Measurements from ENCODE around the gene SCN4A.

SCN4A gene

DNA sequence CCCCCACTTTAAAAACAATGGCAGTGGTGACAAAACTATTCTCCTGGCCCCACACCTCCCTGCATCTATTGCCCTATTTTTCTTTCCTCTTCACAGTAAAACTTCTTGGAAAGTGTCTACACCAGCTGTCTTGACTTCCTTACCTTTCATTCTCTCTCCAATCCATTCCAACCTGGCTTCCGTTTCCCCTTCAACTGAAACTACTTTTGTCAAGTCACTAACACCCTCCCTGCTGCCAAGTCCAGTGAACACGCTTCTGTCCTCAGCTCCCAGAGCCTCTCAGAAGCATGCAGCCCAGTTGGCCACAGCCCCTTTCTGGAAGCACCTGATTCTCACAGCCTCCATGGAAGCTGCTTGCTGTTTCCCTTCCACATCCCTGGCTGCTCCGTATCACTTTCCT lies 4.0 kb upstream of the SCN4A start:
- Histone ChIP-seq H3K4me2 (ENCODE audit: low read length) (no peak overlapping the region), H3K9me3 (replicated peaks; ENCODE audit: low read length) (no peaks in the 10 kb centered on the region), H3K27me3 (ENCODE audit: control insufficient read depth, insufficient read depth, low read length) (no peaks in the 10 kb centered on the region), H3K4me1 (ENCODE audit: control insufficient read depth, insufficient read depth, low read length) (peaks cover 31% of the 10 kb centered on the region), H3K4me3 (ENCODE audit: low read length) (no peak overlapping the region), H3K36me3 (ENCODE audit: insufficient read depth, low read length) (no peaks in the 10 kb centered on the region), H3K9ac (ENCODE audit: low read depth, low read length) (no peak overlapping the region)

GRCh38 chr17:63975541-63976092 lies 2.9 kb upstream of the SCN4A start:
- Histone ChIP-seq H3K4me3 (ENCODE audit: low read length) (no peak overlapping the region), H3K9me3 (replicated peaks; ENCODE audit: low read length) (no peaks in the 10 kb centered on the region), H3K4me1 (ENCODE audit: control insufficient read depth, insufficient read depth, low read length) (peaks cover 31% of the 10 kb centered on the region), H3K36me3 (ENCODE audit: insufficient read depth, low read length) (no peaks in the 10 kb centered on the region), H3K4me2 (ENCODE audit: low read length) (no peak overlapping the region), H3K9ac (ENCODE audit: low read depth, low read length) (no peak overlapping the region), H3K27me3 (ENCODE audit: control insufficient read depth, insufficient read depth, low read length) (no peaks in the 10 kb centered on the region)

DNA sequence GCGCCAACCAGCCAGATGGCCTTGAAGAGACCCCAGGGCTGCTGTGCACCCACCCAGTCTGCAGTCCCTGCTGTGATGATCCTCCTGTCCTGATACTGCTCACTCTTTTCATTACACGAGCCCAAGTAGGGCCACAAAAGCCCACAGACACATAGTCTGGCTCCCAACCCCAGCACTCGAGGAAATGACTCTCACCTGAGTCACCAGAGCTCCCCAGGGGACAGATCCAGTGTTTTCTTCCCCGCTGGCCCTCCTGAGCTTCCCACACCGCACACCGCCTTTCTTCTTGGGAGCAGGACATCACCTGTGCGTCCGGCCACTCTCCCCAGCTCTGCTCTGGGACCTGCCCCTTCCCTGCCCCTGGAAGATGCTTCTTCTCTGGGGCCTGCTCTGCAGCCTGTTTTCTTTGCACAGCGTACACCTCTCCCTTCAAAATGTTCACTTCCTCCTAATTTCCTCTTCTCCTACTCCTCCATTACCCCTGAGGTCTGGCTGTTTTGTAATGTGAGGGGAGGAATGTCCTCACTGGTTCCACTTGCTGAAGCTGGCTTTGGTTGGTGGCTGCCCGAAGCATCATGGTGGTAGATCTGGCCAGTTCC lies 2.0 kb upstream of the SCN4A start:
- H3K9ac ChIP-seq (ENCODE audit: low read depth, low read length) = no peak overlapping the region
- no peaks in the 10 kb centered on the region for H3K36me3 ChIP-seq (ENCODE audit: insufficient read depth, low read length)
- H3K4me3 ChIP-seq (ENCODE audit: low read length) = peak overlapping the region; percentile 25
- H3K27me3 ChIP-seq (ENCODE audit: control insufficient read depth, insufficient read depth, low read length) = peaks cover 4% of the 10 kb centered on the region
- H3K9me3 ChIP-seq (replicated peaks; ENCODE audit: low read length) = no peaks in the 10 kb centered on the region
- peak overlapping the region; percentile 71 for H3K4me2 ChIP-seq (ENCODE audit: low read length)
- peaks cover 24% of the 10 kb centered on the region for H3K4me1 ChIP-seq (ENCODE audit: control insufficient read depth, insufficient read depth, low read length)

DNA sequence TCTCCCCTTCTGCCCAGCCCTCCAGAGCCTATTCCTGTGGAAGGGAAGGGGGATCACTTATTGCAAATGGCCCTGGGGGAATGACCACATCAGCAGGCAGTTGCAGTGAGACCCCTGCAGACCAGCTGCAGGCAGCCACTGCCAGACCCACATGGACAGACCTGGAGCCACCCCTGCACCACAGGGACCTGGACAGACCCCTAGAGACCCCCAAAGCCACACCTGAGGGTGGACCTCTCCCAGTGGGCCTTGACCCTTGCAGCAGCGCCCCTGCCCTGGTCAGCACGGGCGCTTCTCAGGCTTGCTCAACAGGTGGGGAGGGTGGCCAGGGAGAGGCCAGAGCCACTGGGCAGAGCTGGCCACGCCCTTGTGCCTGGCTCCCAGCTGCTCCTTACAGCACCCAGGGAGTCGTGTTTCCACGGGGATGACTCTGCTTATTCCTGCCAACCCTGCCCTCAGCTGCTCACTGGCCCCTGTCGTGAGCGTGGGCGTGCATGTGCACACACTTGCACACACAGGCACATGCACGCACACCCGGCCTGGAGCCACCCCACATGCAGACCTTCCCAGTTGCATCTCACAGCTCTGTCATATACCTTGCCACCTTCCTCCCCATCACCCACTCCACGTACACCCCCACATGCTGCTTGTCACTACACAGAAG lies 1.3 kb upstream of the SCN4A start:
- H3K4me3 ChIP-seq (ENCODE audit: low read length) = peak overlapping the region; percentile 25
- H3K9me3 ChIP-seq (replicated peaks; ENCODE audit: low read length) = no peaks in the 10 kb centered on the region
- H3K36me3 ChIP-seq (ENCODE audit: insufficient read depth, low read length) = no peaks in the 10 kb centered on the region
- H3K27me3 ChIP-seq (ENCODE audit: control insufficient read depth, insufficient read depth, low read length) = peaks cover 4% of the 10 kb centered on the region
- no peak overlapping the region for H3K9ac ChIP-seq (ENCODE audit: low read depth, low read length)
- H3K4me1 ChIP-seq (ENCODE audit: control insufficient read depth, insufficient read depth, low read length) = peaks cover 24% of the 10 kb centered on the region
- peak overlapping the region; percentile 71 for H3K4me2 ChIP-seq (ENCODE audit: low read length)

- Histone ChIP-seq H3K27me3 (ENCODE audit: control insufficient read depth, insufficient read depth, low read length) (peaks cover 8% of the 10 kb centered on the region), H3K9ac (ENCODE audit: low read depth, low read length) (no peak overlapping the region), H3K4me3 (ENCODE audit: low read length) (no peak overlapping the region), H3K4me1 (ENCODE audit: control insufficient read depth, insufficient read depth, low read length) (peaks cover 24% of the 10 kb centered on the region), H3K36me3 (ENCODE audit: insufficient read depth, low read length) (no peaks in the 10 kb centered on the region), H3K9me3 (replicated peaks; ENCODE audit: low read length) (no peaks in the 10 kb centered on the region), H3K4me2 (ENCODE audit: low read length) (no peak overlapping the region)
These were observed 529 bp upstream of the SCN4A start for GRCh38 chr17:63973247-63973646.

DNA sequence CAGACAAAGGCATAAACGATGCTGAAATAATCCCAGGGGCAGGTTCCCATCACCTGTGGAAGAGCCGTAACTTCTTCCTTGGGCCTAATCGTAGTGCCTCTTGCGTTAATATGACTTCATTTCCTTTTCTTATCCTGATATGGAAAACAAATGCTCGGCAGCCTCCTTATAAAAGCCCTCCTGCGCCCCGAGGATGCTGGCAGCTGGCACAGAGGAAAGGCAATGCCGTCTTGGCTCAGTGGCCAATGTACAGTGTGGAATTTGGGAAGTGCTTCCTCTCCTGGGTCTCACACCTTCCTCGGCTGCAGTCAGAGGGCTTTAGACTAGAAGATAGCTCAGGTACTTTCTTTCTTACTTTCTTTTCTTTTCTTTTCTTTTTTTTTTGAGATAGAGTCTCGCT lies 3.4 kb downstream of the SCN4A start:
- Histone ChIP-seq H3K9me3 (replicated peaks; ENCODE audit: low read length) (no peaks in the 10 kb centered on the region), H3K4me1 (ENCODE audit: control insufficient read depth, insufficient read depth, low read length) (peaks cover 11% of the 10 kb centered on the region), H3K36me3 (ENCODE audit: insufficient read depth, low read length) (no peaks in the 10 kb centered on the region), H3K4me3 (ENCODE audit: low read length) (no peak overlapping the region), H3K4me2 (ENCODE audit: low read length) (no peak overlapping the region), H3K27me3 (ENCODE audit: control insufficient read depth, insufficient read depth, low read length) (peaks cover 13% of the 10 kb centered on the region), H3K9ac (ENCODE audit: low read depth, low read length) (no peak overlapping the region)

GRCh38 chr17:63967953-63968352 lies 4.8 kb downstream of the SCN4A start:
- Histone ChIP-seq H3K27me3 (ENCODE audit: control insufficient read depth, insufficient read depth, low read length) (peaks cover 26% of the 10 kb centered on the region), H3K4me2 (ENCODE audit: low read length) (no peak overlapping the region), H3K4me1 (ENCODE audit: control insufficient read depth, insufficient read depth, low read length) (no peaks in the 10 kb centered on the region), H3K36me3 (ENCODE audit: insufficient read depth, low read length) (no peaks in the 10 kb centered on the region), H3K9ac (ENCODE audit: low read depth, low read length) (no peak overlapping the region), H3K9me3 (replicated peaks; ENCODE audit: low read length) (no peaks in the 10 kb centered on the region), H3K4me3 (ENCODE audit: low read length) (no peak overlapping the region)

DNA sequence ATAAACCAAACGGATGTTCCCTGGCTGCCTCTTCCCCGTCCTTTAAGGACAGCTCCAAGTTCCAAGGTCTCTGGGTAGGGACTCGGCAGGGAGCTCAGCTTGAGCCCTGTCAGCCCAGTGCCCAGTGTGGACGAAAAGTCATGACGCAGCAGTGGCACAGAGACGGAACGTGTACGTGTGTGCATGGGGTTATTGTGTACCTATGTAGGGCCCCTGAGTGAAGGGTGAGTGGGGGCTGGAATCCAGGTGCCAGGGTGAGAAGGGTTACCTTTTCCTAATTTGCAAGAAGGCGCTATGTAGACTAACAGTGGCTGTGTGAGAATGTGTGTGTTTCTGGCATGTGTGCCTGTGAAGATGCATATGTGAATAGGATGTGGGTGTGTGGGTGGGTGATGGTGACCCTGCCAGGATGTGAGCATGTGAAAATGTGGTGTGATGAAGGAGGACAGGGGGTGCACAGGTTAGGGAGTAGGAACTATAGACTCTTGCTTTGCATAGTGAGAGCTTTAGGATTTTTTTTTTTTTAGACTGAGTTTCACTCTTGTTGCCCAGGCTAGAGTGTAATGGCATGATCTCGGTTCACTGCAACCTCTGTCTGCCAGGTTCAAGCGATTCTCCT lies 6.0 kb downstream of the SCN4A start:
- Histone ChIP-seq H3K4me3 (ENCODE audit: low read length) (no peak overlapping the region), H3K9me3 (replicated peaks; ENCODE audit: low read length) (no peaks in the 10 kb centered on the region), H3K4me1 (ENCODE audit: control insufficient read depth, insufficient read depth, low read length) (no peaks in the 10 kb centered on the region), H3K27me3 (ENCODE audit: control insufficient read depth, insufficient read depth, low read length) (peaks cover 29% of the 10 kb centered on the region), H3K4me2 (ENCODE audit: low read length) (no peak overlapping the region), H3K9ac (ENCODE audit: low read depth, low read length) (no peak overlapping the region), H3K36me3 (ENCODE audit: insufficient read depth, low read length) (no peaks in the 10 kb centered on the region)

DNA sequence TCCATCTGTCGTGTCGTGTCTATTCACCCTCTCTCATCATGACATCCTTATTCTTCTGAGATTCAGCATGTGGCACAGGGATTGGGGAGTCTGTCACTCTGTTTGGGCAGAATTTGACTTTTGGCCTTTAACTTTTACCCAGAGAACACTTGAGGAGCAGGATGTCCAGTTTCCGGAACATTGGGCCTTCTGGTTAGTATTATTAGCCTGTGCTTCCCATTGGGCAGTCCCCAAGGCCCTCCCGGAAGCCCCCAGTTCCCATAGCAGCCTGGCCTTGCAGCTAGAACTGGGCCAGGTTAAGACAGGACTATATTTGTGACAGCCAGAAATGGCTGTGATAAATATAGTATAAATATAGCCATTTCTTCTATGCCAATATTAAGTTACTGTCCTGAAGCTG lies 9.6 kb downstream of the SCN4A start:
- Histone ChIP-seq H3K9ac (ENCODE audit: low read depth, low read length) (no peak overlapping the region), H3K27me3 (ENCODE audit: control insufficient read depth, insufficient read depth, low read length) (peaks cover 31% of the 10 kb centered on the region), H3K36me3 (ENCODE audit: insufficient read depth, low read length) (no peaks in the 10 kb centered on the region), H3K4me3 (ENCODE audit: low read length) (no peak overlapping the region), H3K4me2 (ENCODE audit: low read length) (no peak overlapping the region), H3K9me3 (replicated peaks; ENCODE audit: low read length) (no peaks in the 10 kb centered on the region), H3K4me1 (ENCODE audit: control insufficient read depth, insufficient read depth, low read length) (no peaks in the 10 kb centered on the region)

- Histone ChIP-seq H3K9ac (ENCODE audit: low read depth, low read length) (no peak overlapping the region), H3K27me3 (ENCODE audit: control insufficient read depth, insufficient read depth, low read length) (peaks cover 31% of the 10 kb centered on the region), H3K36me3 (ENCODE audit: insufficient read depth, low read length) (no peaks in the 10 kb centered on the region), H3K4me3 (ENCODE audit: low read length) (no peak overlapping the region), H3K9me3 (replicated peaks; ENCODE audit: low read length) (no peaks in the 10 kb centered on the region), H3K4me1 (ENCODE audit: control insufficient read depth, insufficient read depth, low read length) (no peaks in the 10 kb centered on the region), H3K4me2 (ENCODE audit: low read length) (no peak overlapping the region)
These were observed 10.4 kb downstream of the SCN4A start for GRCh38 chr17:63962298-63962744.

GRCh38 chr17:63961355-63962212 lies 11.1 kb downstream of the SCN4A start:
- Histone ChIP-seq H3K4me2 (ENCODE audit: low read length) (no peak overlapping the region), H3K4me3 (ENCODE audit: low read length) (no peak overlapping the region), H3K9ac (ENCODE audit: low read depth, low read length) (no peak overlapping the region), H3K36me3 (ENCODE audit: insufficient read depth, low read length) (no peaks in the 10 kb centered on the region), H3K27me3 (ENCODE audit: control insufficient read depth, insufficient read depth, low read length) (peaks cover 31% of the 10 kb centered on the region), H3K4me1 (ENCODE audit: control insufficient read depth, insufficient read depth, low read length) (no peaks in the 10 kb centered on the region), H3K9me3 (replicated peaks; ENCODE audit: low read length) (no peaks in the 10 kb centered on the region)
